PC-9 (cell line): ENCODE results near the gene PLA2G2D.

Experiments used
- CTCF ChIP-seq: fragments of 200-600 bp; sonication (generic); conservative IDR thresholded peaks from 2 replicates; pipeline ENCODE4 v1.6.1; 2017; ENCODE audit warnings: mixed run types, antibody characterized with exemption, mild to moderate bottlenecking, moderate library complexity
- EZH2 ChIP-seq: fragments of 200-600 bp; sonication (generic); IDR thresholded peaks from 2 replicates; pipeline ENCODE4 v1.8.0; 2017; ENCODE audit warnings: antibody characterized with exemption, low read depth

DNA sequence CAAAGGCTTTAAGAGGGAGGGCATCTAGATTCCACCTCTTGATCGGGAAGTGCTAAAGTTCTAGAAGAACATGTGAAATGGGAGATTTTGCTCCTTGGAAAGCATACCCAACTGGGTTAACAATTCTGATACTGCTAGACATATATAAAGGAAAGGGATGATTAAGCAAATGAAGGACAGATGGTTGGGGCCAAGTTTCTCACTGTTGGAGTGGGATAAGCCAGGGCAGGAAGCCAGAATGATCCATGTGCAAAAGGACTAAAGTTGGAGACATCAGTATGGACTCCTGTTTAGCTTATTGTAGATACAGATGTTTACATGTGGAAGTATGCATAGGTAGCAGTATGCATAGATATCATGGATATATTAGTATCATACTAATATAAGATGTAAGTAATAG is 32.5 kb downstream of the PLA2G2D start:
- TF ChIP-seq EZH2 (no peak), CTCF (no peak)
